ENCODE measurements around the gene MEGF8. TPM values are rescaled to one million over a fixed set of nuclear protein-coding genes. Genes with fewer than 3 reads are reported as not detected.

The MEGF8 gene
- total and polyA plus RNA-seq, 2 of the 8 experiments (the other 6 are each of a cell fraction or from before 2014, with no cell fraction given), result 13.0 to 23.7 TPM

DNA sequence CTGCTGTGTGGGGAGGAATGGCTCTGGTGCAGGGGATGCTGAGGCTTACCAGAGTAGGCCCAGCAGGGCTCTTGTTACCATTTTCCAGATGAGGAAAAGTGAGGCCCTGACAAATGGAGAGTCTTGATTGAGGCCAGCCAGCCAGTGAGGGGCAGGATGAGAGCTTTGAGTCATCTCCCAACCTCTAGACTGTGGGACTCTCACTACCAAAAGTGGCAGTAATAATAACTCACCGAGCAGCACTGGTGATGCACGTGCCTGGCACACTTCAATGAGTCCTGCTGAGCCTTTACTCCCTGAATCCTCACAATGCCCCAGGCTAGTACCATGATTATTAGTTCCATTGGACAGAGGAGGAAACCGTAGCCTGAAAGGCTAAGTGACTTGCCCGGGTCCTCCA is 48.6 kb upstream of the MEGF8 start (continued):
- TF ChIP-seq KDM5A (IDR thresholded peaks at IDR 0.05; ENCODE audit: low read length), result no peak
- no peak for TF ChIP-seq BRCA1 (IDR thresholded peaks at IDR 0.05; ENCODE audit: low read depth, low read length)
- no peak for TF ChIP-seq TBP (IDR thresholded peaks at IDR 0.05; ENCODE audit: low read depth, low read length)
- TF ChIP-seq, protein P1, sequence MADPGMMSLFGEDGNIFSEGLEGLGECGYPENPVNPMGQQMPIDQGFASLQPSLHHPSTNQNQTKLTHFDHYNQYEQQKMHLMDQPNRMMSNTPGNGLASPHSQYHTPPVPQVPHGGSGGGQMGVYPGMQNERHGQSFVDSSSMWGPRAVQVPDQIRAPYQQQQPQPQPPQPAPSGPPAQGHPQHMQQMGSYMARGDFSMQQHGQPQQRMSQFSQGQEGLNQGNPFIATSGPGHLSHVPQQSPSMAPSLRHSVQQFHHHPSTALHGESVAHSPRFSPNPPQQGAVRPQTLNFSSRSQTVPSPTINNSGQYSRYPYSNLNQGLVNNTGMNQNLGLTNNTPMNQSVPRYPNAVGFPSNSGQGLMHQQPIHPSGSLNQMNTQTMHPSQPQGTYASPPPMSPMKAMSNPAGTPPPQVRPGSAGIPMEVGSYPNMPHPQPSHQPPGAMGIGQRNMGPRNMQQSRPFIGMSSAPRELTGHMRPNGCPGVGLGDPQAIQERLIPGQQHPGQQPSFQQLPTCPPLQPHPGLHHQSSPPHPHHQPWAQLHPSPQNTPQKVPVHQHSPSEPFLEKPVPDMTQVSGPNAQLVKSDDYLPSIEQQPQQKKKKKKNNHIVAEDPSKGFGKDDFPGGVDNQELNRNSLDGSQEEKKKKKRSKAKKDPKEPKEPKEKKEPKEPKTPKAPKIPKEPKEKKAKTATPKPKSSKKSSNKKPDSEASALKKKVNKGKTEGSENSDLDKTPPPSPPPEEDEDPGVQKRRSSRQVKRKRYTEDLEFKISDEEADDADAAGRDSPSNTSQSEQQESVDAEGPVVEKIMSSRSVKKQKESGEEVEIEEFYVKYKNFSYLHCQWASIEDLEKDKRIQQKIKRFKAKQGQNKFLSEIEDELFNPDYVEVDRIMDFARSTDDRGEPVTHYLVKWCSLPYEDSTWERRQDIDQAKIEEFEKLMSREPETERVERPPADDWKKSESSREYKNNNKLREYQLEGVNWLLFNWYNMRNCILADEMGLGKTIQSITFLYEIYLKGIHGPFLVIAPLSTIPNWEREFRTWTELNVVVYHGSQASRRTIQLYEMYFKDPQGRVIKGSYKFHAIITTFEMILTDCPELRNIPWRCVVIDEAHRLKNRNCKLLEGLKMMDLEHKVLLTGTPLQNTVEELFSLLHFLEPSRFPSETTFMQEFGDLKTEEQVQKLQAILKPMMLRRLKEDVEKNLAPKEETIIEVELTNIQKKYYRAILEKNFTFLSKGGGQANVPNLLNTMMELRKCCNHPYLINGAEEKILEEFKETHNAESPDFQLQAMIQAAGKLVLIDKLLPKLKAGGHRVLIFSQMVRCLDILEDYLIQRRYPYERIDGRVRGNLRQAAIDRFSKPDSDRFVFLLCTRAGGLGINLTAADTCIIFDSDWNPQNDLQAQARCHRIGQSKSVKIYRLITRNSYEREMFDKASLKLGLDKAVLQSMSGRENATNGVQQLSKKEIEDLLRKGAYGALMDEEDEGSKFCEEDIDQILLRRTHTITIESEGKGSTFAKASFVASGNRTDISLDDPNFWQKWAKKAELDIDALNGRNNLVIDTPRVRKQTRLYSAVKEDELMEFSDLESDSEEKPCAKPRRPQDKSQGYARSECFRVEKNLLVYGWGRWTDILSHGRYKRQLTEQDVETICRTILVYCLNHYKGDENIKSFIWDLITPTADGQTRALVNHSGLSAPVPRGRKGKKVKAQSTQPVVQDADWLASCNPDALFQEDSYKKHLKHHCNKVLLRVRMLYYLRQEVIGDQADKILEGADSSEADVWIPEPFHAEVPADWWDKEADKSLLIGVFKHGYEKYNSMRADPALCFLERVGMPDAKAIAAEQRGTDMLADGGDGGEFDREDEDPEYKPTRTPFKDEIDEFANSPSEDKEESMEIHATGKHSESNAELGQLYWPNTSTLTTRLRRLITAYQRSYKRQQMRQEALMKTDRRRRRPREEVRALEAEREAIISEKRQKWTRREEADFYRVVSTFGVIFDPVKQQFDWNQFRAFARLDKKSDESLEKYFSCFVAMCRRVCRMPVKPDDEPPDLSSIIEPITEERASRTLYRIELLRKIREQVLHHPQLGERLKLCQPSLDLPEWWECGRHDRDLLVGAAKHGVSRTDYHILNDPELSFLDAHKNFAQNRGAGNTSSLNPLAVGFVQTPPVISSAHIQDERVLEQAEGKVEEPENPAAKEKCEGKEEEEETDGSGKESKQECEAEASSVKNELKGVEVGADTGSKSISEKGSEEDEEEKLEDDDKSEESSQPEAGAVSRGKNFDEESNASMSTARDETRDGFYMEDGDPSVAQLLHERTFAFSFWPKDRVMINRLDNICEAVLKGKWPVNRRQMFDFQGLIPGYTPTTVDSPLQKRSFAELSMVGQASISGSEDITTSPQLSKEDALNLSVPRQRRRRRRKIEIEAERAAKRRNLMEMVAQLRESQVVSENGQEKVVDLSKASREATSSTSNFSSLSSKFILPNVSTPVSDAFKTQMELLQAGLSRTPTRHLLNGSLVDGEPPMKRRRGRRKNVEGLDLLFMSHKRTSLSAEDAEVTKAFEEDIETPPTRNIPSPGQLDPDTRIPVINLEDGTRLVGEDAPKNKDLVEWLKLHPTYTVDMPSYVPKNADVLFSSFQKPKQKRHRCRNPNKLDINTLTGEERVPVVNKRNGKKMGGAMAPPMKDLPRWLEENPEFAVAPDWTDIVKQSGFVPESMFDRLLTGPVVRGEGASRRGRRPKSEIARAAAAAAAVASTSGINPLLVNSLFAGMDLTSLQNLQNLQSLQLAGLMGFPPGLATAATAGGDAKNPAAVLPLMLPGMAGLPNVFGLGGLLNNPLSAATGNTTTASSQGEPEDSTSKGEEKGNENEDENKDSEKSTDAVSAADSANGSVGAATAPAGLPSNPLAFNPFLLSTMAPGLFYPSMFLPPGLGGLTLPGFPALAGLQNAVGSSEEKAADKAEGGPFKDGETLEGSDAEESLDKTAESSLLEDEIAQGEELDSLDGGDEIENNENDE (IDR thresholded peaks at IDR 0.05; ENCODE audit: insufficient replicate concordance, low read length), result no peak
- TF ChIP-seq CHD1 (IDR thresholded peaks at IDR 0.05; ENCODE audit: low read depth, low read length), result no peak
- no peak for TF ChIP-seq POLR2A (IDR thresholded peaks at IDR 0.05; ENCODE audit: control extremely low read depth in 1 of 2, low read depth in 2 of 2, low read length in 2 of 2)
